Measurements from ENCODE around the gene IL20RB.

GRCh38 chr3:136982033-136982432 is 24.2 kb downstream of the IL20RB start:
- TF ChIP-seq EZH2 (IDR thresholded peaks at IDR 0.05; ENCODE audit: insufficient read depth, poor library complexity, severe bottlenecking) = no peak
- TF ChIP-seq EZH2phosphoT487 (IDR thresholded peaks at IDR 0.05; ENCODE audit: insufficient read depth, low read depth) = no peak

All from GM23248 (cell line).